ENCODE results near the gene PYDC1. TPM values are rescaled to one million over a fixed set of nuclear protein-coding genes. Genes with fewer than 3 reads are reported as not detected.
A peak's percentile ranks its signal among the peaks of the same experiment; 100 is the strongest.

Gene PYDC1
- total and polyA plus RNA-seq, 10 of the 15 experiments (the other 5 are each of a cell fraction or from before 2014, with no cell fraction given): not detected

DNA sequence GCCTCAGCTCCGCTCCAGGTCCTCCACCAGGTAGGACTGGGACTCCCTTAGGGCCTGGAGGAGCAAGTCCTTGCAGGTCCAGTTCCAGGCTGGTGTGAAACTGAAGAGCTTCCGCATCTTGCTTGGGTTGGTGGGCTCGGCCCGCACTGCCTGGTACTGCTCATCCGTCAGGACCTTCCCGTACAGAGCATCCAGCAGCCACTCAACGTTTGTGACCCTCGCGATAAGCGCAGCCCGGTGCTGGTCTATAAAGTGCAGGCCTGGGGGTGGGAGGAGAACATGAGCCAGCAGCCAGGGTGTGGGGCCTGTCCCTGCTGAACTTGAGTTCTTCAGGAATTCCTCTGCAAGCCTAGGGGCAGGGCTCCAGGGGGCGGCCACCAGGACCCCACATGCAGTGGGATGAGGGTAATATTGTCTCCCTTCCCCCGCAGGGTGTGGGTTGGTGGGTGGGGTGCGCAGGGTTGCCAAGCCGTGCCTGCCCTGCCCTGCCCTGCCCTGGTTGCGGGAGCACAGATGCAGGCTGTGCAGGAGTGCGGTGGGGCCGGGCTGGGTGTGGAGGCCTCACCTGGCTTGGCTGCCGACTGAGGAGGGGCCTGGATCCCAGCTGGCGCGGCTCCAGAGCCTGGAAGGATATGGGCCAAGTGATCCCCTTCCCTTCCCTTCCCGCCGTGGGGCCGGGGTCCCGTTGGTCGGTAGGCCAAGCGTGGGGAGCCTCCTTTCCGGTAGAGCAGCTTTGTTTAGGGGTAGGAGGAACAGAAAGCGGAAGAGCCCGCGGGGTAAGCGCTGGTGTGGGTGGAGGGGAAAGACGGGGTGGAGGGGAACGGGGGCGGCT, 15.1 kb downstream of the PYDC1 start:
- in situ Hi-C loops (cut with MboI): loop anchor here (5.0 to 10.0 kb wide), 2 partner anchors 241 to 673 kb away; partner anchors contain the start of genes ZNF267 and ZNF843
- TSS peak; percentile 91 for BruUV-seq (replicated peaks)
- ChIA-PET RAD21 (ENCODE audit: unreplicated experiment) (interaction anchor here (0.7 to 3.1 kb wide), 20 partner anchors 9 to 242 kb away, joined by 3 to 14 read pairs (median 6); partner anchors contain the start of genes FUS and ITGAX), POLR2A (interaction anchor here (0.7 to 3.5 kb wide), 12 partner anchors 12 to 511 kb away, joined by 3 to 26 read pairs (median 4); partner anchors contain the start of genes FUS and ITGAM), CTCF (interaction anchor here (0.7 to 3.5 kb wide), 14 partner anchors 14 to 259 kb away, joined by 3 to 26 read pairs (median 4); partner anchors contain the start of gene ZNF843), SMC1A (ENCODE audit: uncharacterized antibody, unreplicated experiment) (interaction anchor here (0.7 to 2.2 kb wide), 21 partner anchors 9 to 242 kb away, joined by 3 to 14 read pairs (median 4); partner anchors contain the start of genes ITGAM and PYDC1)
- Histone ChIP-seq H2AFZ (ENCODE audit: control insufficient read depth, low read depth, low read length) (0 out of 2 replicates have a peak overlapping the region, but pooled peaks have one; percentile 49), H3K9ac (ENCODE audit: control insufficient read depth, insufficient read depth, low read length) (peak overlapping the region; percentile 74), H3K9me3 (replicated peaks; ENCODE audit: control insufficient read depth, insufficient read depth, low read length) (no peaks in the 10 kb centered on the region), H3K79me2 (ENCODE audit: control insufficient read depth, insufficient read depth, low read length) (peaks cover 3% of the 10 kb centered on the region; the same call in 1 of the 2 replicates), H3K27me3 (replicated peaks in 1 of 2; ENCODE audit: control insufficient read depth in 2 of 2, insufficient read depth in 2 of 2, low read length in 1 of 2) (no peaks in the 10 kb centered on the region), H4K20me1 (ENCODE audit: control insufficient read depth, insufficient read depth) (no peaks in the 10 kb centered on the region), H3K4me3 (peak overlapping the region; percentile 86), H3K27ac (ENCODE audit: control insufficient read depth, insufficient read depth) (peak overlapping the region; percentile 65), H3K36me3 (ENCODE audit: control insufficient read depth in 2 of 2, insufficient read depth in 2 of 2, low read length in 1 of 2) (peaks cover 0 to 4% of the 10 kb centered on the region in 2 experiments; a peak in 2 of 4 replicates), H3K4me2 (ENCODE audit: control insufficient read depth, insufficient read depth) (peak overlapping the region; percentile 91), H3K4me1 (ENCODE audit: control insufficient read depth, insufficient read depth, low read length) (peaks cover 24% of the 10 kb centered on the region)
- ATAC-seq: peak; percentile 77
- intact Hi-C loops (cut with micrococcal nuclease; ENCODE audit: unreplicated experiment): loop anchor here (1.0 to 5.0 kb wide), 4 partner anchors 86 to 241 kb away; partner anchors contain the start of gene ZNF843
- peak; percentile 68 for FAIRE-seq
- 4% methylated on average over 30 of the region's 35 CpGs for WGBS (ENCODE audit: insufficient coverage, insufficient replicate concordance, low lambda C conversion rate, missing lambda C conversion rate)
- no peak for DNase-seq (ENCODE audit: low read depth, low spot score)
- TF ChIP-seq SREBF1 (IDR thresholded peaks at IDR 0.05; ENCODE audit: low read length): no peak
- TF ChIP-seq RB1 (IDR thresholded peaks at IDR 0.05; ENCODE audit: borderline replicate concordance): no peak; the same call in 1 of the 2 replicates
- TF ChIP-seq, protein P1, sequence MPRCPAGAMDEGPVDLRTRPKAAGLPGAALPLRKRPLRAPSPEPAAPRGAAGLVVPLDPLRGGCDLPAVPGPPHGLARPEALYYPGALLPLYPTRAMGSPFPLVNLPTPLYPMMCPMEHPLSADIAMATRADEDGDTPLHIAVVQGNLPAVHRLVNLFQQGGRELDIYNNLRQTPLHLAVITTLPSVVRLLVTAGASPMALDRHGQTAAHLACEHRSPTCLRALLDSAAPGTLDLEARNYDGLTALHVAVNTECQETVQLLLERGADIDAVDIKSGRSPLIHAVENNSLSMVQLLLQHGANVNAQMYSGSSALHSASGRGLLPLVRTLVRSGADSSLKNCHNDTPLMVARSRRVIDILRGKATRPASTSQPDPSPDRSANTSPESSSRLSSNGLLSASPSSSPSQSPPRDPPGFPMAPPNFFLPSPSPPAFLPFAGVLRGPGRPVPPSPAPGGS (IDR thresholded peaks at IDR 0.05; ENCODE audit: borderline replicate concordance, insufficient read depth, low read depth, low read length, poor library complexity, severe bottlenecking): peak; percentile 2
- peak; percentile 32; the same call in 1 of the 2 replicates for TF ChIP-seq RUNX3 (IDR thresholded peaks at IDR 0.05; ENCODE audit: low read length)
- peak; percentile 69; the same call in 1 of the 2 replicates for TF ChIP-seq CHD2 (IDR thresholded peaks at IDR 0.05; ENCODE audit: borderline replicate concordance, low read depth, low read length)
- peak; percentile 17; the same call in 1 of the 2 replicates for TF ChIP-seq MXI1 (IDR thresholded peaks at IDR 0.05; ENCODE audit: low read depth, low read length)
- peak in 1 of 2 experiments; percentile 95; a peak in 2 of 3 replicates for TF ChIP-seq EGR1 (IDR thresholded peaks at IDR 0.05; ENCODE audit: borderline replicate concordance in 1 of 2, low read depth in 2 of 2, low read length in 2 of 2)
- TF ChIP-seq PML (IDR thresholded peaks at IDR 0.05; ENCODE audit: low read length): peak; percentile 31; the same call in 1 of the 2 replicates
- TF ChIP-seq POLR2A (IDR thresholded peaks at IDR 0.05; ENCODE audit: low read depth, low read length): peak; percentile 67
- TF ChIP-seq, protein P2, sequence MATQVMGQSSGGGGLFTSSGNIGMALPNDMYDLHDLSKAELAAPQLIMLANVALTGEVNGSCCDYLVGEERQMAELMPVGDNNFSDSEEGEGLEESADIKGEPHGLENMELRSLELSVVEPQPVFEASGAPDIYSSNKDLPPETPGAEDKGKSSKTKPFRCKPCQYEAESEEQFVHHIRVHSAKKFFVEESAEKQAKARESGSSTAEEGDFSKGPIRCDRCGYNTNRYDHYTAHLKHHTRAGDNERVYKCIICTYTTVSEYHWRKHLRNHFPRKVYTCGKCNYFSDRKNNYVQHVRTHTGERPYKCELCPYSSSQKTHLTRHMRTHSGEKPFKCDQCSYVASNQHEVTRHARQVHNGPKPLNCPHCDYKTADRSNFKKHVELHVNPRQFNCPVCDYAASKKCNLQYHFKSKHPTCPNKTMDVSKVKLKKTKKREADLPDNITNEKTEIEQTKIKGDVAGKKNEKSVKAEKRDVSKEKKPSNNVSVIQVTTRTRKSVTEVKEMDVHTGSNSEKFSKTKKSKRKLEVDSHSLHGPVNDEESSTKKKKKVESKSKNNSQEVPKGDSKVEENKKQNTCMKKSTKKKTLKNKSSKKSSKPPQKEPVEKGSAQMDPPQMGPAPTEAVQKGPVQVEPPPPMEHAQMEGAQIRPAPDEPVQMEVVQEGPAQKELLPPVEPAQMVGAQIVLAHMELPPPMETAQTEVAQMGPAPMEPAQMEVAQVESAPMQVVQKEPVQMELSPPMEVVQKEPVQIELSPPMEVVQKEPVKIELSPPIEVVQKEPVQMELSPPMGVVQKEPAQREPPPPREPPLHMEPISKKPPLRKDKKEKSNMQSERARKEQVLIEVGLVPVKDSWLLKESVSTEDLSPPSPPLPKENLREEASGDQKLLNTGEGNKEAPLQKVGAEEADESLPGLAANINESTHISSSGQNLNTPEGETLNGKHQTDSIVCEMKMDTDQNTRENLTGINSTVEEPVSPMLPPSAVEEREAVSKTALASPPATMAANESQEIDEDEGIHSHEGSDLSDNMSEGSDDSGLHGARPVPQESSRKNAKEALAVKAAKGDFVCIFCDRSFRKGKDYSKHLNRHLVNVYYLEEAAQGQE (IDR thresholded peaks at IDR 0.05; ENCODE audit: low read depth, low read length): no peak
- peak; percentile 73; the same call in 1 of the 2 replicates for TF ChIP-seq MTA3 (IDR thresholded peaks at IDR 0.05; ENCODE audit: borderline replicate concordance, low read length)
- TF ChIP-seq HDAC6 (IDR thresholded peaks at IDR 0.05; ENCODE audit: unreplicated experiment): no peak
- TF ChIP-seq POLR2AphosphoS2 (IDR thresholded peaks at IDR 0.05; ENCODE audit: low read depth, low read length): peak; percentile 58; the same call in 1 of the 2 replicates
- peak in 1 of 2 experiments; percentile 10; a peak in 1 of 4 replicates for TF ChIP-seq IKZF2 (IDR thresholded peaks at IDR 0.05)
- 0 out of 2 replicates have a peak, but pooled peaks have one; percentile 37 for TF ChIP-seq DPF2 (IDR thresholded peaks at IDR 0.05)
- peak; percentile 76; the same call in 1 of the 2 replicates for TF ChIP-seq SPI1 (IDR thresholded peaks at IDR 0.05; ENCODE audit: borderline replicate concordance, insufficient read depth, low read depth, low read length)
- TF ChIP-seq HDGF (IDR thresholded peaks at IDR 0.05): 0 out of 2 replicates have a peak, but pooled peaks have one; percentile 32
- 0 out of 2 replicates have a peak, but pooled peaks have one; percentile 11 for TF ChIP-seq NR2F1 (conservative IDR thresholded peaks at IDR 0.05)

Measured in GM12878 (cell line).